Right ventricle myocardium inferior (tissue), 1 donor: ENCODE measurements around the gene GAS7. TPM values are rescaled to one million over a fixed set of nuclear protein-coding genes. Genes with fewer than 3 reads are reported as not detected.
"Not testable (repeated sequence)": the region's sequence is repeated elsewhere in the genome, so short reads cannot be mapped to it uniquely, and the experiment has no call there.

Experiments used
- ATAC-seq: fragments of 200-7000 bp; cut with Tn5 transposase; one replicate; pipeline ENCODE4 v1.9.1; 2020; ENCODE audit warnings: mild to moderate bottlenecking, moderate library complexity
- DNase-seq: peaks from one replicate; pipeline ENCODE4 v3.0.0; 2021; ENCODE audit errors: missing footprints
- intact Hi-C: fragments of 100-400 bp; cut with DNase I; formaldehyde crosslinking; loops from one replicate; pipeline ENCODE4 v1.11.0; 2022
- total RNA-seq: library from RNA; stranded (reverse); fragmentation: NEBNext Ultra II Directional; extraction: Animal tissue kit (Norgen Biotek cat#: 25700); gene quantifications from one replicate; pipeline ENCODE4 v1.2.1, GENCODE V29; 2021
- donor health status: DM: no; HTN: yes; CAD: no; lungs with severe emphysema.

The GAS7 gene
- total RNA-seq, 1 donor from 2014 or later: 90.5 TPM

GRCh38 chr17:9926150-9926804 lies 272.1 kb downstream of the GAS7 start:
- DNase-seq: no peak
- ATAC-seq: no peak
- intact Hi-C loops: loop anchor here (5.0 kb wide), 1 partner anchor 691 kb away; no protein-coding TSS in a partner anchor

GRCh38 chr17:9925457-9925856 lies 272.9 kb downstream of the GAS7 start:
- no peak for DNase-seq

GRCh38 chr17:9924735-9925191 lies 273.6 kb downstream of the GAS7 start:
- DNase-seq (no peak), ATAC-seq (peak; percentile 35)
- intact Hi-C loops: loop anchor here (5.0 kb wide), 2 partner anchors 303 to 693 kb away; no protein-coding TSS in a partner anchor

More at GRCh38 chr17:9925457-9925856, 272.9 kb downstream of the GAS7 start:
- no peak for ATAC-seq
- intact Hi-C loops: loop anchor here (5.0 kb wide), 1 partner anchor 692 kb away; no protein-coding TSS in a partner anchor

GRCh38 chr17:9922012-9922848 lies 276.2 kb downstream of the GAS7 start:
- DNase-seq (no peak), ATAC-seq (no peak)
- intact Hi-C loops: loop anchor here (5.0 kb wide), 1 partner anchor 305 kb away; no protein-coding TSS in a partner anchor

GRCh38 chr17:9921216-9921615 lies 277.2 kb downstream of the GAS7 start:
- not testable (repeated sequence) for ATAC-seq, DNase-seq
- intact Hi-C loops: loop anchor here (5.0 kb wide), 1 partner anchor 306 kb away; no protein-coding TSS in a partner anchor

GRCh38 chr17:9918804-9919352 lies 279.5 kb downstream of the GAS7 start:
- ATAC-seq (no peak), DNase-seq (no peak)
- intact Hi-C loops: no loop called here

- DNase-seq (no peak), ATAC-seq (no peak)
- intact Hi-C loops: no loop called here
Observed at GRCh38 chr17:9918352-9918751, 280.1 kb downstream of the GAS7 start.

GRCh38 chr17:9917801-9918200 lies 280.6 kb downstream of the GAS7 start:
- no peak for DNase-seq
- no peak for ATAC-seq
- intact Hi-C loops: no loop called here

GRCh38 chr17:9917131-9917530 lies 281.3 kb downstream of the GAS7 start:
- ATAC-seq (no peak), DNase-seq (no peak)
- intact Hi-C loops: no loop called here

- ATAC-seq: no peak
- DNase-seq: no peak
- intact Hi-C loops: no loop called here
Observed at GRCh38 chr17:9916108-9916507, 282.3 kb downstream of the GAS7 start.

- no peak for ATAC-seq
- intact Hi-C loops: no loop called here
- DNase-seq: no peak
Observed at GRCh38 chr17:9913476-9913875, 284.9 kb downstream of the GAS7 start.

GRCh38 chr17:9912121-9913099 lies 286.0 kb downstream of the GAS7 start:
- DNase-seq: no peak
- intact Hi-C loops: no loop called here

GRCh38 chr17:9911089-9911488 lies 287.3 kb downstream of the GAS7 start:
- DNase-seq (no peak), ATAC-seq (peak; percentile 17)
- intact Hi-C loops: no loop called here

More at GRCh38 chr17:9912121-9913099, 286.0 kb downstream of the GAS7 start:
- ATAC-seq: no peak

GRCh38 chr17:9908649-9909042 lies 289.8 kb downstream of the GAS7 start:
- intact Hi-C loops: no loop called here
- no peak for DNase-seq
- no peak for ATAC-seq

- intact Hi-C loops: no loop called here
- ATAC-seq (no peak), DNase-seq (no peak)
Observed at GRCh38 chr17:9907883-9908648, 290.3 kb downstream of the GAS7 start.

- ATAC-seq: no peak
- DNase-seq: no peak
- intact Hi-C loops: no loop called here
Observed at GRCh38 chr17:9907131-9907530, 291.3 kb downstream of the GAS7 start.

- ATAC-seq (no peak), DNase-seq (no peak)
- intact Hi-C loops: no loop called here
Observed at GRCh38 chr17:9906616-9907015, 291.8 kb downstream of the GAS7 start.

GRCh38 chr17:9905902-9906301 lies 292.5 kb downstream of the GAS7 start:
- ATAC-seq (no peak), DNase-seq (no peak)

More at GRCh38 chr17:9905902-9906301, 292.5 kb downstream of the GAS7 start:
- intact Hi-C loops: no loop called here
